Nephron (organoid): ENCODE measurements around the gene MRPS11.

Source experiments
- H3K27ac Mint-ChIP-seq, 3 experiments: 2 replicates each; pipeline ENCODE4 v1.8.0; 2020; ENCODE audit warnings: mixed read lengths in 3 of 3, mild to moderate bottlenecking in 2 of 3, moderate library complexity in 1 of 3
- H3K27me3 Mint-ChIP-seq: 2 replicates; pipeline ENCODE4 v1.8.0; 2021; ENCODE audit warnings: low read depth, mild to moderate bottlenecking, moderate library complexity, mixed read lengths
- H3K36me3 Mint-ChIP-seq: 2 replicates; pipeline ENCODE4 v1.8.0; 2020; ENCODE audit warnings: low read depth, mixed read lengths
- H3K4me1 Mint-ChIP-seq: 2 replicates; pipeline ENCODE4 v1.8.0; 2020; ENCODE audit warnings: mixed read lengths
- H3K4me3 Mint-ChIP-seq, 3 experiments: 2 replicates each; pipeline ENCODE4 v1.8.0; 2020; ENCODE audit warnings: mild to moderate bottlenecking in 3 of 3, mixed read lengths in 3 of 3, moderate library complexity in 2 of 3
- H3K9me3 Mint-ChIP-seq: 2 replicates; pipeline ENCODE4 v1.8.0; 2020; ENCODE audit warnings: mixed read lengths
- TF ChIP-seq, protein P1 (sequence below), 3 experiments: fragments of 200-600 bp; sonication (generic); IDR thresholded peaks; one replicate each; pipeline ENCODE4 v1.5.0; 2021; ENCODE audit warnings: antibody characterized with exemption in 3 of 3; ENCODE audit not compliant: unreplicated experiment in 3 of 3

Gene MRPS11

GRCh38 chr15:88467073-88467934 lies at the start of gene MRPS11, which contains the start of gene MRPL46:
MRPS11 (plus strand) TSS chr15:88467708; CDS start chr15:88467718, 10 bp downstream.
MRPL46 (minus strand) TSS chr15:88467388; CDS start chr15:88467377, 11 bp downstream.
- Mint-ChIP-seq H3K27me3 (no peaks in the 10 kb centered on the region), H3K27ac (peak within 1 kb of the TSS; percentile 100), H3K4me3 (peak within 1 kb of the TSS in 1 of 3 experiments; percentile 95), H3K4me1 (peaks cover 15% of the 10 kb centered on the region), H3K9me3 (no peaks in the 10 kb centered on the region), H3K36me3 (peaks cover 32% of the 10 kb centered on the region)
- TF ChIP-seq, protein P1, sequence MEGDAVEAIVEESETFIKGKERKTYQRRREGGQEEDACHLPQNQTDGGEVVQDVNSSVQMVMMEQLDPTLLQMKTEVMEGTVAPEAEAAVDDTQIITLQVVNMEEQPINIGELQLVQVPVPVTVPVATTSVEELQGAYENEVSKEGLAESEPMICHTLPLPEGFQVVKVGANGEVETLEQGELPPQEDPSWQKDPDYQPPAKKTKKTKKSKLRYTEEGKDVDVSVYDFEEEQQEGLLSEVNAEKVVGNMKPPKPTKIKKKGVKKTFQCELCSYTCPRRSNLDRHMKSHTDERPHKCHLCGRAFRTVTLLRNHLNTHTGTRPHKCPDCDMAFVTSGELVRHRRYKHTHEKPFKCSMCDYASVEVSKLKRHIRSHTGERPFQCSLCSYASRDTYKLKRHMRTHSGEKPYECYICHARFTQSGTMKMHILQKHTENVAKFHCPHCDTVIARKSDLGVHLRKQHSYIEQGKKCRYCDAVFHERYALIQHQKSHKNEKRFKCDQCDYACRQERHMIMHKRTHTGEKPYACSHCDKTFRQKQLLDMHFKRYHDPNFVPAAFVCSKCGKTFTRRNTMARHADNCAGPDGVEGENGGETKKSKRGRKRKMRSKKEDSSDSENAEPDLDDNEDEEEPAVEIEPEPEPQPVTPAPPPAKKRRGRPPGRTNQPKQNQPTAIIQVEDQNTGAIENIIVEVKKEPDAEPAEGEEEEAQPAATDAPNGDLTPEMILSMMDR (IDR thresholded peaks at IDR 0.05; ENCODE audit: unreplicated experiment in 3 of 3): no peak

- peaks cover 23% of the 10 kb centered on the region for H3K27me3 Mint-ChIP-seq
- H3K4me3 Mint-ChIP-seq: no peak overlapping the region
- H3K27ac Mint-ChIP-seq: no peak overlapping the region
- TF ChIP-seq, protein P1 (IDR thresholded peaks at IDR 0.05; ENCODE audit: unreplicated experiment in 3 of 3): no peak
- H3K9me3 Mint-ChIP-seq: no peaks in the 10 kb centered on the region
- H3K36me3 Mint-ChIP-seq: no peaks in the 10 kb centered on the region
- no peaks in the 10 kb centered on the region for H3K4me1 Mint-ChIP-seq
Observed at GRCh38 chr15:88419830-88420229, 47.7 kb upstream of the MRPS11 start.

DNA sequence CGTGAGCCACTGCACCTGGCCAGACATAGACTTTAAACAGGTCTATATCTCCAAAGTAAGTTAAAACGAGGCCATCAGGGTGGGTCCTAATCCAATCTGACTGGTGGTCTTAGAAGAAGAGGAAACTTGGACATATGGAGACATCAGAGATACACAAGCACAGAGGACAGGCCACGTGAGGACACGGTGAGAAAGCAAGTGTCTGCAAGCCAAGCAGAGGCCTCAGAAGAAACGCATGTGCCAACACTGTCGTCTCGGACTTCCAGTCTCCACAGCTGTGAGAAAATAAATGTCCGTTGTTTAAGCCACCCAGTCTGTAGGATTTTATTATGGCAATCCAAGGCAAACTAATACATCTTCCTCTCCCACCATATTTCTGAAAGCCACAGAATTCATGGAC lies 44.2 kb upstream of the MRPS11 start:
- no peak overlapping the region for H3K27ac Mint-ChIP-seq
- H3K9me3 Mint-ChIP-seq: no peaks in the 10 kb centered on the region
- H3K36me3 Mint-ChIP-seq: no peaks in the 10 kb centered on the region
- H3K4me3 Mint-ChIP-seq: no peak overlapping the region
- peaks cover 33% of the 10 kb centered on the region for H3K27me3 Mint-ChIP-seq
- no peaks in the 10 kb centered on the region for H3K4me1 Mint-ChIP-seq
- TF ChIP-seq, protein P1 (IDR thresholded peaks at IDR 0.05; ENCODE audit: unreplicated experiment in 3 of 3): no peak

GRCh38 chr15:88426304-88426703 lies 41.2 kb upstream of the MRPS11 start:
- Mint-ChIP-seq H3K27me3 (peaks cover 32% of the 10 kb centered on the region), H3K4me3 (no peak overlapping the region), H3K9me3 (no peaks in the 10 kb centered on the region), H3K4me1 (no peaks in the 10 kb centered on the region), H3K27ac (no peak overlapping the region), H3K36me3 (no peaks in the 10 kb centered on the region)
- TF ChIP-seq, protein P1 (IDR thresholded peaks at IDR 0.05; ENCODE audit: unreplicated experiment in 3 of 3): no peak

DNA sequence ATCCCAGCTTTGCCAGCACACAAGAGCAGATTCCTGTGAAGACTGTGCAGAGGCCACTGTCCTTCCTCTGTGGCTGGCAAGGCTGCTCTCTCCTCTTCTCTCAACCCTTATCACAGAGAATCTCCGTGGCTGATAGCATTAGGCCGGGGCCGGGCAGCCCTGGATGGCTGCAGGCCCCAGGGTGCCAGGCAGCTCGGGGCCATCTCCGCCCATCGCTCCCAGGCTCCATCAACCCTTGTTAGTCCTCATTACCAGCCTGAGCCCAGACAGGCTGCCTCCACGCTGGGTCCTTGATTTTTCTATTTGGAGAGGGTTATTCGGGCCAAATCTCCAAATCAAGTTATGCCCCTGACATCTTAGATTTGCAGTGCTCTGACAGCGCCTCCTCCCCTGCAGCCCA lies 39.5 kb upstream of the MRPS11 start:
- Mint-ChIP-seq H3K27ac (no peak overlapping the region), H3K4me1 (no peaks in the 10 kb centered on the region), H3K4me3 (no peak overlapping the region), H3K36me3 (no peaks in the 10 kb centered on the region), H3K9me3 (no peaks in the 10 kb centered on the region), H3K27me3 (peaks cover 32% of the 10 kb centered on the region)
- TF ChIP-seq, protein P1 (IDR thresholded peaks at IDR 0.05; ENCODE audit: unreplicated experiment in 3 of 3): no peak
